ENCODE results near the gene CDH15.

- TF ChIP-seq, protein P1, sequence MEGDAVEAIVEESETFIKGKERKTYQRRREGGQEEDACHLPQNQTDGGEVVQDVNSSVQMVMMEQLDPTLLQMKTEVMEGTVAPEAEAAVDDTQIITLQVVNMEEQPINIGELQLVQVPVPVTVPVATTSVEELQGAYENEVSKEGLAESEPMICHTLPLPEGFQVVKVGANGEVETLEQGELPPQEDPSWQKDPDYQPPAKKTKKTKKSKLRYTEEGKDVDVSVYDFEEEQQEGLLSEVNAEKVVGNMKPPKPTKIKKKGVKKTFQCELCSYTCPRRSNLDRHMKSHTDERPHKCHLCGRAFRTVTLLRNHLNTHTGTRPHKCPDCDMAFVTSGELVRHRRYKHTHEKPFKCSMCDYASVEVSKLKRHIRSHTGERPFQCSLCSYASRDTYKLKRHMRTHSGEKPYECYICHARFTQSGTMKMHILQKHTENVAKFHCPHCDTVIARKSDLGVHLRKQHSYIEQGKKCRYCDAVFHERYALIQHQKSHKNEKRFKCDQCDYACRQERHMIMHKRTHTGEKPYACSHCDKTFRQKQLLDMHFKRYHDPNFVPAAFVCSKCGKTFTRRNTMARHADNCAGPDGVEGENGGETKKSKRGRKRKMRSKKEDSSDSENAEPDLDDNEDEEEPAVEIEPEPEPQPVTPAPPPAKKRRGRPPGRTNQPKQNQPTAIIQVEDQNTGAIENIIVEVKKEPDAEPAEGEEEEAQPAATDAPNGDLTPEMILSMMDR (IDR thresholded peaks at IDR 0.05; ENCODE audit: insufficient read depth, low read length, poor library complexity, severe bottlenecking), result no peak
- TF ChIP-seq EZH2phosphoT487 (conservative IDR thresholded peaks at IDR 0.05; ENCODE audit: low read length), result no peak
Measured at GRCh38 chr16:89199241-89200123, 27.9 kb downstream of the CDH15 start.

All from SU-DHL-6 (cell line).